KMS-11 (cell line): Measurements from ENCODE around the gene CHRM2.

Source experiments
- H2AFZ ChIP-seq: fragments of 200-600 bp; sonication (generic); 2 replicates; pipeline ENCODE4 v1.6.1; 2016; ENCODE audit warnings: antibody characterized with exemption, mixed run types, low read depth
- H3K27ac ChIP-seq: fragments of 200-600 bp; sonication (generic); 2 replicates; pipeline ENCODE4 v1.6.1; 2016; ENCODE audit warnings: mild to moderate bottlenecking, mixed run types
- H3K27me3 ChIP-seq: fragments of 200-600 bp; sonication (generic); 2 replicates; pipeline ENCODE4 v1.6.1; 2017; ENCODE audit warnings: mild to moderate bottlenecking, low read depth, mixed run types, moderate library complexity; ENCODE audit not compliant: insufficient read depth
- H3K36me3 ChIP-seq: fragments of 200-600 bp; sonication (generic); 2 replicates; pipeline ENCODE4 v1.6.1; 2017; ENCODE audit warnings: mild to moderate bottlenecking, mixed run types; ENCODE audit not compliant: insufficient read depth
- H3K4me1 ChIP-seq: fragments of 200-600 bp; sonication (generic); 2 replicates; pipeline ENCODE4 v1.6.1; 2016; ENCODE audit warnings: mild to moderate bottlenecking, low read depth, mixed run types; ENCODE audit not compliant: poor library complexity, severe bottlenecking
- H3K4me2 ChIP-seq: fragments of 200-600 bp; sonication (generic); 2 replicates; pipeline ENCODE4 v1.7.0; 2016; ENCODE audit warnings: mild to moderate bottlenecking, mixed run types
- H3K4me3 ChIP-seq: fragments of 200-600 bp; sonication (generic); IDR thresholded peaks from 2 replicates; pipeline ENCODE4 v1.6.1; 2017; ENCODE audit warnings: low read depth, low read length, mixed read lengths; ENCODE audit not compliant: insufficient read depth
- H3K79me2 ChIP-seq: fragments of 200-600 bp; sonication (generic); 2 replicates; pipeline ENCODE4 v1.6.1; 2016; ENCODE audit warnings: low read depth, mixed run types; ENCODE audit not compliant: insufficient read depth
- H3K9ac ChIP-seq: fragments of 200-600 bp; sonication (generic); 2 replicates; pipeline ENCODE4 v1.6.1; 2016; ENCODE audit warnings: mild to moderate bottlenecking, mixed run types
- H4K20me1 ChIP-seq: fragments of 200-600 bp; sonication (generic); 2 replicates; pipeline ENCODE4 v1.6.1; 2016; ENCODE audit warnings: mild to moderate bottlenecking, mixed run types; ENCODE audit not compliant: insufficient read depth
- TF ChIP-seq, protein P1 (sequence below): fragments of 200-600 bp; sonication (generic); conservative IDR thresholded peaks from 2 replicates; pipeline ENCODE4 v1.6.1; 2017; ENCODE audit warnings: low read depth, mild to moderate bottlenecking, antibody characterized with exemption, low read length, moderate library complexity, mixed read lengths

CHRM2 gene

GRCh38 chr7:136857573-136857972, 10.9 kb upstream of the CHRM2 start:
- Histone ChIP-seq H3K9ac (no peak overlapping the region), H3K4me2 (no peak overlapping the region), H3K4me1 (no peaks in the 10 kb centered on the region), H3K27ac (no peak overlapping the region), H3K36me3 (no peaks in the 10 kb centered on the region), H3K79me2 (no peaks in the 10 kb centered on the region), H2AFZ (no peak overlapping the region), H3K4me3 (no peak overlapping the region), H3K27me3 (no peaks in the 10 kb centered on the region), H4K20me1 (no peaks in the 10 kb centered on the region)
- TF ChIP-seq, protein P1, sequence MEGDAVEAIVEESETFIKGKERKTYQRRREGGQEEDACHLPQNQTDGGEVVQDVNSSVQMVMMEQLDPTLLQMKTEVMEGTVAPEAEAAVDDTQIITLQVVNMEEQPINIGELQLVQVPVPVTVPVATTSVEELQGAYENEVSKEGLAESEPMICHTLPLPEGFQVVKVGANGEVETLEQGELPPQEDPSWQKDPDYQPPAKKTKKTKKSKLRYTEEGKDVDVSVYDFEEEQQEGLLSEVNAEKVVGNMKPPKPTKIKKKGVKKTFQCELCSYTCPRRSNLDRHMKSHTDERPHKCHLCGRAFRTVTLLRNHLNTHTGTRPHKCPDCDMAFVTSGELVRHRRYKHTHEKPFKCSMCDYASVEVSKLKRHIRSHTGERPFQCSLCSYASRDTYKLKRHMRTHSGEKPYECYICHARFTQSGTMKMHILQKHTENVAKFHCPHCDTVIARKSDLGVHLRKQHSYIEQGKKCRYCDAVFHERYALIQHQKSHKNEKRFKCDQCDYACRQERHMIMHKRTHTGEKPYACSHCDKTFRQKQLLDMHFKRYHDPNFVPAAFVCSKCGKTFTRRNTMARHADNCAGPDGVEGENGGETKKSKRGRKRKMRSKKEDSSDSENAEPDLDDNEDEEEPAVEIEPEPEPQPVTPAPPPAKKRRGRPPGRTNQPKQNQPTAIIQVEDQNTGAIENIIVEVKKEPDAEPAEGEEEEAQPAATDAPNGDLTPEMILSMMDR = no peak

GRCh38 chr7:136859803-136860202, 8.6 kb upstream of the CHRM2 start:
- Histone ChIP-seq H3K27ac (no peak overlapping the region), H3K4me2 (no peak overlapping the region), H3K27me3 (no peaks in the 10 kb centered on the region), H2AFZ (no peak overlapping the region), H3K36me3 (no peaks in the 10 kb centered on the region), H4K20me1 (no peaks in the 10 kb centered on the region), H3K79me2 (no peaks in the 10 kb centered on the region), H3K4me1 (no peaks in the 10 kb centered on the region), H3K9ac (no peak overlapping the region), H3K4me3 (no peak overlapping the region)
- TF ChIP-seq, protein P1 = no peak

GRCh38 chr7:136865236-136865635, 3.2 kb upstream of the CHRM2 start:
- Histone ChIP-seq H3K9ac (no peak overlapping the region), H2AFZ (no peak overlapping the region), H3K36me3 (no peaks in the 10 kb centered on the region), H3K4me1 (no peaks in the 10 kb centered on the region), H3K4me3 (no peak overlapping the region), H4K20me1 (no peaks in the 10 kb centered on the region), H3K4me2 (no peak overlapping the region), H3K27me3 (no peaks in the 10 kb centered on the region), H3K79me2 (no peaks in the 10 kb centered on the region), H3K27ac (no peak overlapping the region)
- TF ChIP-seq, protein P1 = no peak

GRCh38 chr7:136865777-136866176, 2.7 kb upstream of the CHRM2 start:
- H3K4me1 ChIP-seq = no peaks in the 10 kb centered on the region
- no peak overlapping the region for H3K27ac ChIP-seq
- H3K4me3 ChIP-seq = no peak overlapping the region
- H2AFZ ChIP-seq = no peak overlapping the region
- no peaks in the 10 kb centered on the region for H3K36me3 ChIP-seq
- H3K9ac ChIP-seq = no peak overlapping the region
- TF ChIP-seq, protein P1 = no peak
- no peaks in the 10 kb centered on the region for H3K27me3 ChIP-seq
- H4K20me1 ChIP-seq = no peaks in the 10 kb centered on the region
- no peaks in the 10 kb centered on the region for H3K79me2 ChIP-seq
- no peak overlapping the region for H3K4me2 ChIP-seq
